HEK293 (cell line): Measurements from ENCODE around the gene TXNDC8.

Experiments used
- CTCF ChIA-PET: fragments of 350-600 bp; formaldehyde crosslinking; extraction: SDS; loops from one replicate; lab custom pipeline; 2021; ENCODE audit warnings: antibody characterized with exemption; lab: Yijun Ruan, JAX
- POLR2A ChIA-PET: fragments of 300-600 bp; formaldehyde crosslinking; extraction: SDS; loops from one replicate; lab custom pipeline; 2020; ENCODE audit warnings: antibody characterized with exemption, inconsistent platforms; lab: Yijun Ruan, JAX
- H3K27ac ChIP-seq: fragments of 200-500 bp; sonication (Bioruptor generic); 2 replicates; pipeline ENCODE4 v1.5.1; 2014; ENCODE audit warnings: low read depth, low read length, control low read depth, inconsistent platforms; ENCODE audit errors: extremely low read depth
- H3K36me3 ChIP-seq, 2 experiments: fragments of 200-500 bp in 1 of 2; sonication (Bioruptor generic) in 1 of 2; 1 replicate in 1 of 2; 2 replicates in 1 of 2; pipeline ENCODE4 v1.5.1; 2014 to 2017; ENCODE audit warnings: inconsistent platforms in 2 of 2, low read length in 2 of 2; ENCODE audit not compliant: control insufficient read depth in 2 of 2, insufficient read depth in 1 of 2
- H3K4me1 ChIP-seq: fragments of 200-500 bp; sonication (Bioruptor generic); 2 replicates; pipeline ENCODE4 v1.5.1; 2014; ENCODE audit warnings: mild to moderate bottlenecking, low read length, inconsistent platforms; ENCODE audit not compliant: control insufficient read depth, insufficient read depth
- H3K4me3 ChIP-seq: 2 replicates; pipeline ENCODE4 v1.5.1; 2011; ENCODE audit warnings: low read depth, mild to moderate bottlenecking, control low read depth, low read length, moderate library complexity
- H3K9me3 ChIP-seq: fragments of 200-500 bp; sonication (Bioruptor generic); 2 replicates; pipeline ENCODE4 v1.5.1; 2014; ENCODE audit warnings: low read depth, low read length, inconsistent platforms; ENCODE audit not compliant: control insufficient read depth, insufficient read depth
- BCL11A ChIP-seq: fragments of 450-650 bp; formaldehyde crosslinking; IDR thresholded peaks from 2 replicates; pipeline ENCODE4 v1.5.1; 2016; ENCODE audit warnings: low read depth, missing biosample characterization, missing genetic modification characterization
- TRIM28 ChIP-seq: IDR thresholded peaks from 2 replicates; pipeline ENCODE4 v1.6.1; 2011; ENCODE audit warnings: low read length, control low read depth, borderline replicate concordance
- ZBTB1 ChIP-seq: fragments of 450-650 bp; formaldehyde crosslinking; IDR thresholded peaks from 2 replicates; pipeline ENCODE4 v1.5.1; 2016; ENCODE audit warnings: missing biosample characterization, missing genetic modification characterization
- ZBTB17 ChIP-seq: fragments of 450-650 bp; formaldehyde crosslinking; IDR thresholded peaks from 2 replicates; pipeline ENCODE4 v1.5.1; 2016; ENCODE audit warnings: missing biosample characterization, missing genetic modification characterization
- ZBTB48 ChIP-seq: fragments of 450-650 bp; formaldehyde crosslinking; IDR thresholded peaks from 2 replicates; pipeline ENCODE4 v1.5.1; 2016; ENCODE audit warnings: missing biosample characterization, missing genetic modification characterization
- ZBTB8A ChIP-seq: fragments of 450-650 bp; formaldehyde crosslinking; IDR thresholded peaks from 2 replicates; pipeline ENCODE4 v1.5.1; 2016; ENCODE audit warnings: missing biosample characterization, missing genetic modification characterization
- ZNF121 ChIP-seq: fragments of 450-650 bp; formaldehyde crosslinking; IDR thresholded peaks from 2 replicates; pipeline ENCODE4 v1.5.1; 2016; ENCODE audit warnings: missing biosample characterization, missing genetic modification characterization
- ZNF138 ChIP-seq: fragments of 450-650 bp; formaldehyde crosslinking; IDR thresholded peaks from 2 replicates; pipeline ENCODE4 v1.5.1; 2016; ENCODE audit warnings: missing biosample characterization, missing genetic modification characterization, borderline replicate concordance
- ZNF157 ChIP-seq: fragments of 450-650 bp; formaldehyde crosslinking; IDR thresholded peaks from 2 replicates; pipeline ENCODE4 v1.5.1; 2016; ENCODE audit warnings: missing biosample characterization, missing genetic modification characterization
- ZNF175 ChIP-seq: fragments of 450-650 bp; formaldehyde crosslinking; IDR thresholded peaks from 2 replicates; pipeline ENCODE4 v1.5.1; 2016; ENCODE audit warnings: missing biosample characterization, missing genetic modification characterization
- ZNF19 ChIP-seq: fragments of 450-650 bp; formaldehyde crosslinking; IDR thresholded peaks from 2 replicates; pipeline ENCODE4; 2016; ENCODE audit warnings: missing biosample characterization, missing genetic modification characterization, low read depth
- ZNF2 ChIP-seq: fragments of 450-650 bp; formaldehyde crosslinking; IDR thresholded peaks from 2 replicates; pipeline ENCODE4 v1.5.1; 2016; ENCODE audit warnings: missing biosample characterization, missing genetic modification characterization
- ZNF221 ChIP-seq: fragments of 450-650 bp; formaldehyde crosslinking; IDR thresholded peaks from 2 replicates; pipeline ENCODE4 v1.5.1; 2017; ENCODE audit warnings: missing biosample characterization, missing genetic modification characterization, borderline replicate concordance
- ZNF302 ChIP-seq: fragments of 450-650 bp; formaldehyde crosslinking; IDR thresholded peaks from 2 replicates; pipeline ENCODE4 v1.5.1; 2016; ENCODE audit warnings: missing biosample characterization, missing genetic modification characterization, low read depth
- ZNF37A ChIP-seq: fragments of 450-650 bp; IDR thresholded peaks from 2 replicates; pipeline ENCODE4 v1.5.1; 2018; ENCODE audit warnings: missing biosample characterization, missing genetic modification characterization
- ZNF394 ChIP-seq: fragments of 450-650 bp; formaldehyde crosslinking; IDR thresholded peaks from 2 replicates; pipeline ENCODE4 v1.5.1; 2016; ENCODE audit warnings: missing biosample characterization, missing genetic modification characterization, mild to moderate bottlenecking, moderate library complexity, borderline replicate concordance
- ZNF670 ChIP-seq: fragments of 450-650 bp; formaldehyde crosslinking; IDR thresholded peaks from 2 replicates; pipeline ENCODE4 v1.5.1; 2016; ENCODE audit warnings: missing biosample characterization, missing genetic modification characterization, low read depth
- ZNF791 ChIP-seq: fragments of 450-650 bp; formaldehyde crosslinking; IDR thresholded peaks from 2 replicates; pipeline ENCODE4 v1.5.1; 2016; ENCODE audit warnings: missing biosample characterization, missing genetic modification characterization
- ZSCAN16 ChIP-seq: fragments of 450-650 bp; formaldehyde crosslinking; IDR thresholded peaks from 2 replicates; pipeline ENCODE4 v1.5.1; 2016; ENCODE audit warnings: missing biosample characterization, missing genetic modification characterization
- TF ChIP-seq, protein P1 (sequence below): fragments of 450-650 bp; formaldehyde crosslinking; IDR thresholded peaks from 2 replicates; pipeline ENCODE4 v1.5.1; 2017; ENCODE audit warnings: missing biosample characterization, missing genetic modification characterization
- TF ChIP-seq, protein P2 (sequence below): fragments of 450-650 bp; formaldehyde crosslinking; IDR thresholded peaks from 2 replicates; pipeline ENCODE4 v1.5.1; 2016; ENCODE audit warnings: missing biosample characterization, missing genetic modification characterization, borderline replicate concordance
- TF ChIP-seq, protein P3 (sequence below): fragments of 450-650 bp; formaldehyde crosslinking; IDR thresholded peaks from 2 replicates; pipeline ENCODE4 v1.5.1; 2017; ENCODE audit warnings: missing biosample characterization, missing genetic modification characterization
- TF ChIP-seq, protein P4 (sequence below): fragments of 450-650 bp; formaldehyde crosslinking; IDR thresholded peaks from 2 replicates; pipeline ENCODE4 v1.5.1; 2016; ENCODE audit warnings: missing biosample characterization, missing genetic modification characterization
- TF ChIP-seq, protein P5 (sequence below): fragments of 450-650 bp; formaldehyde crosslinking; IDR thresholded peaks from 2 replicates; pipeline ENCODE4 v1.5.1; 2016; ENCODE audit warnings: missing biosample characterization, missing genetic modification characterization

Gene TXNDC8

DNA sequence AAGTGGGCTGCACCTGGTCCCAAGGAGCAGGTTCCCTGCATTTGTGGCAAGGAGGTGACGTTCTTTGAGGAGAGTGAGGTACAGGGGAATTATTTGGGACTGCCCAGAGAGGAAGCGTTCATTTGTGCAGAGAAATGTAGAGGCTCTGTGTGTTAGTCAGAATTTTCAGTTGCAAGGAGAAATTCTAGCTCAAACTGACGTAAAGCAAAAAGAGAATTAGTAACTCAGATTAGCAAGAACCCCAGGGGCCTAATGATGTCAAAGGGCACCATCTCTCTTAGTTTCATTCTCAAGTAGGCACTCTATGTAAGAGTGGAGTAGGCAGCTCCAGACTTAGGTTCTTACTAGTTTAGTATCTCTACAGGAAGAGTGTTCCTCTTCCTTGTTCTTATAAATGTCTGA lies 79.0 kb downstream of the TXNDC8 start:
- Histone ChIP-seq H3K4me1 (peaks cover 3% of the 10 kb centered on the region; the same call in 1 of the 2 replicates), H3K4me3 (no peak overlapping the region), H3K9me3 (no peaks in the 10 kb centered on the region), H3K27ac (no peak overlapping the region)
- ChIA-PET POLR2A (no interaction called here), CTCF (interaction anchor here (0.6 to 1.0 kb wide), 2 partner anchors 281 to 365 kb away, joined by 3 read pairs; no protein-coding TSS in a partner anchor)
- TF ChIP-seq ZNF19 (no peak), ZNF138 (no peak), ZBTB17 (tag by site-specific recombination) (no peak), ZBTB1 (tag by site-specific recombination) (no peak), ZNF394 (tag by site-specific recombination) (no peak), ZNF302 (tag by site-specific recombination) (no peak), ZSCAN16 (tag by site-specific recombination) (no peak), ZNF121 (no peak)
- TF ChIP-seq, protein P1, sequence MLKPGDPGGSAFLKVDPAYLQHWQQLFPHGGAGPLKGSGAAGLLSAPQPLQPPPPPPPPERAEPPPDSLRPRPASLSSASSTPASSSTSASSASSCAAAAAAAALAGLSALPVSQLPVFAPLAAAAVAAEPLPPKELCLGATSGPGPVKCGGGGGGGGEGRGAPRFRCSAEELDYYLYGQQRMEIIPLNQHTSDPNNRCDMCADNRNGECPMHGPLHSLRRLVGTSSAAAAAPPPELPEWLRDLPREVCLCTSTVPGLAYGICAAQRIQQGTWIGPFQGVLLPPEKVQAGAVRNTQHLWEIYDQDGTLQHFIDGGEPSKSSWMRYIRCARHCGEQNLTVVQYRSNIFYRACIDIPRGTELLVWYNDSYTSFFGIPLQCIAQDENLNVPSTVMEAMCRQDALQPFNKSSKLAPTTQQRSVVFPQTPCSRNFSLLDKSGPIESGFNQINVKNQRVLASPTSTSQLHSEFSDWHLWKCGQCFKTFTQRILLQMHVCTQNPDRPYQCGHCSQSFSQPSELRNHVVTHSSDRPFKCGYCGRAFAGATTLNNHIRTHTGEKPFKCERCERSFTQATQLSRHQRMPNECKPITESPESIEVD (tag by site-specific recombination): no peak
- TF ChIP-seq, all 188 proteins: peak for 0
- no peaks in the 10 kb centered on the region for H3K36me3 ChIP-seq

DNA sequence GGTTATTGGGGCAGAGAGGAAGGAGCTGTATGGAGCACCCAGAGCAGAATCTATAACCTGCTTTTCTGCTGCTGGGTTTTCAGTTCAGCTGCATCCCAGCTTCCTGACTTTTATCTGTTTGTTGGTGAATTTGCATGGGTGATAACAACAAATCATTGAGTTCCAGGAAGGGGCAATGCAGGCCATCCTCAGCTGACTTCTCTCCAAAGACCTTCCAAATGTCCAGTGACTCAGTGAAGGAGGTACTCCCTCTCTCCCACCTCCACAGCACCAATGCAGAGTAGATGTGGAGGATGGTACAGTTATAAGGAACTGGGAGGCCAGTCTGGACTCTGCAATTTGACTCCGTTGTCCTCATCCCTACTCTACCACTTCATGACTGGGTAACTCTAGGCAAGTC lies 79.7 kb downstream of the TXNDC8 start:
- ChIA-PET CTCF (interaction anchor here (0.6 to 1.0 kb wide), 2 partner anchors 282 to 365 kb away, joined by 3 read pairs; no protein-coding TSS in a partner anchor), POLR2A (no interaction called here)
- no peaks in the 10 kb centered on the region for H3K9me3 ChIP-seq
- H3K27ac ChIP-seq: no peak overlapping the region
- H3K36me3 ChIP-seq: no peaks in the 10 kb centered on the region
- H3K4me3 ChIP-seq: no peak overlapping the region
- H3K4me1 ChIP-seq: peaks cover 5% of the 10 kb centered on the region; the same call in 1 of the 2 replicates
- TF ChIP-seq, protein P2, sequence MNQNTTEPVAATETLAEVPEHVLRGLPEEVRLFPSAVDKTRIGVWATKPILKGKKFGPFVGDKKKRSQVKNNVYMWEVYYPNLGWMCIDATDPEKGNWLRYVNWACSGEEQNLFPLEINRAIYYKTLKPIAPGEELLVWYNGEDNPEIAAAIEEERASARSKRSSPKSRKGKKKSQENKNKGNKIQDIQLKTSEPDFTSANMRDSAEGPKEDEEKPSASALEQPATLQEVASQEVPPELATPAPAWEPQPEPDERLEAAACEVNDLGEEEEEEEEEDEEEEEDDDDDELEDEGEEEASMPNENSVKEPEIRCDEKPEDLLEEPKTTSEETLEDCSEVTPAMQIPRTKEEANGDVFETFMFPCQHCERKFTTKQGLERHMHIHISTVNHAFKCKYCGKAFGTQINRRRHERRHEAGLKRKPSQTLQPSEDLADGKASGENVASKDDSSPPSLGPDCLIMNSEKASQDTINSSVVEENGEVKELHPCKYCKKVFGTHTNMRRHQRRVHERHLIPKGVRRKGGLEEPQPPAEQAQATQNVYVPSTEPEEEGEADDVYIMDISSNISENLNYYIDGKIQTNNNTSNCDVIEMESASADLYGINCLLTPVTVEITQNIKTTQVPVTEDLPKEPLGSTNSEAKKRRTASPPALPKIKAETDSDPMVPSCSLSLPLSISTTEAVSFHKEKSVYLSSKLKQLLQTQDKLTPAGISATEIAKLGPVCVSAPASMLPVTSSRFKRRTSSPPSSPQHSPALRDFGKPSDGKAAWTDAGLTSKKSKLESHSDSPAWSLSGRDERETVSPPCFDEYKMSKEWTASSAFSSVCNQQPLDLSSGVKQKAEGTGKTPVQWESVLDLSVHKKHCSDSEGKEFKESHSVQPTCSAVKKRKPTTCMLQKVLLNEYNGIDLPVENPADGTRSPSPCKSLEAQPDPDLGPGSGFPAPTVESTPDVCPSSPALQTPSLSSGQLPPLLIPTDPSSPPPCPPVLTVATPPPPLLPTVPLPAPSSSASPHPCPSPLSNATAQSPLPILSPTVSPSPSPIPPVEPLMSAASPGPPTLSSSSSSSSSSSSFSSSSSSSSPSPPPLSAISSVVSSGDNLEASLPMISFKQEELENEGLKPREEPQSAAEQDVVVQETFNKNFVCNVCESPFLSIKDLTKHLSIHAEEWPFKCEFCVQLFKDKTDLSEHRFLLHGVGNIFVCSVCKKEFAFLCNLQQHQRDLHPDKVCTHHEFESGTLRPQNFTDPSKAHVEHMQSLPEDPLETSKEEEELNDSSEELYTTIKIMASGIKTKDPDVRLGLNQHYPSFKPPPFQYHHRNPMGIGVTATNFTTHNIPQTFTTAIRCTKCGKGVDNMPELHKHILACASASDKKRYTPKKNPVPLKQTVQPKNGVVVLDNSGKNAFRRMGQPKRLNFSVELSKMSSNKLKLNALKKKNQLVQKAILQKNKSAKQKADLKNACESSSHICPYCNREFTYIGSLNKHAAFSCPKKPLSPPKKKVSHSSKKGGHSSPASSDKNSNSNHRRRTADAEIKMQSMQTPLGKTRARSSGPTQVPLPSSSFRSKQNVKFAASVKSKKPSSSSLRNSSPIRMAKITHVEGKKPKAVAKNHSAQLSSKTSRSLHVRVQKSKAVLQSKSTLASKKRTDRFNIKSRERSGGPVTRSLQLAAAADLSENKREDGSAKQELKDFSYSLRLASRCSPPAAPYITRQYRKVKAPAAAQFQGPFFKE: no peak
- TF ChIP-seq ZNF2 (no peak), ZNF157 (tag by site-specific recombination) (no peak), ZNF221 (tag by site-specific recombination) (no peak), ZNF670 (no peak), TRIM28 (no peak), ZBTB48 (no peak), BCL11A (no peak), ZNF37A (tag by site-specific recombination) (no peak), ZNF175 (tag by site-specific recombination) (no peak), ZBTB8A (tag by site-specific recombination) (no peak), ZNF791 (tag by site-specific recombination) (no peak)
- TF ChIP-seq, protein P3, sequence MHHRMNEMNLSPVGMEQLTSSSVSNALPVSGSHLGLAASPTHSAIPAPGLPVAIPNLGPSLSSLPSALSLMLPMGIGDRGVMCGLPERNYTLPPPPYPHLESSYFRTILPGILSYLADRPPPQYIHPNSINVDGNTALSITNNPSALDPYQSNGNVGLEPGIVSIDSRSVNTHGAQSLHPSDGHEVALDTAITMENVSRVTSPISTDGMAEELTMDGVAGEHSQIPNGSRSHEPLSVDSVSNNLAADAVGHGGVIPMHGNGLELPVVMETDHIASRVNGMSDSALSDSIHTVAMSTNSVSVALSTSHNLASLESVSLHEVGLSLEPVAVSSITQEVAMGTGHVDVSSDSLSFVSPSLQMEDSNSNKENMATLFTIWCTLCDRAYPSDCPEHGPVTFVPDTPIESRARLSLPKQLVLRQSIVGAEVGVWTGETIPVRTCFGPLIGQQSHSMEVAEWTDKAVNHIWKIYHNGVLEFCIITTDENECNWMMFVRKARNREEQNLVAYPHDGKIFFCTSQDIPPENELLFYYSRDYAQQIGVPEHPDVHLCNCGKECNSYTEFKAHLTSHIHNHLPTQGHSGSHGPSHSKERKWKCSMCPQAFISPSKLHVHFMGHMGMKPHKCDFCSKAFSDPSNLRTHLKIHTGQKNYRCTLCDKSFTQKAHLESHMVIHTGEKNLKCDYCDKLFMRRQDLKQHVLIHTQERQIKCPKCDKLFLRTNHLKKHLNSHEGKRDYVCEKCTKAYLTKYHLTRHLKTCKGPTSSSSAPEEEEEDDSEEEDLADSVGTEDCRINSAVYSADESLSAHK (tag by site-specific recombination): no peak
- TF ChIP-seq, protein P4, sequence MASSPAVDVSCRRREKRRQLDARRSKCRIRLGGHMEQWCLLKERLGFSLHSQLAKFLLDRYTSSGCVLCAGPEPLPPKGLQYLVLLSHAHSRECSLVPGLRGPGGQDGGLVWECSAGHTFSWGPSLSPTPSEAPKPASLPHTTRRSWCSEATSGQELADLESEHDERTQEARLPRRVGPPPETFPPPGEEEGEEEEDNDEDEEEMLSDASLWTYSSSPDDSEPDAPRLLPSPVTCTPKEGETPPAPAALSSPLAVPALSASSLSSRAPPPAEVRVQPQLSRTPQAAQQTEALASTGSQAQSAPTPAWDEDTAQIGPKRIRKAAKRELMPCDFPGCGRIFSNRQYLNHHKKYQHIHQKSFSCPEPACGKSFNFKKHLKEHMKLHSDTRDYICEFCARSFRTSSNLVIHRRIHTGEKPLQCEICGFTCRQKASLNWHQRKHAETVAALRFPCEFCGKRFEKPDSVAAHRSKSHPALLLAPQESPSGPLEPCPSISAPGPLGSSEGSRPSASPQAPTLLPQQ (tag by site-specific recombination): no peak
- TF ChIP-seq, protein P5, sequence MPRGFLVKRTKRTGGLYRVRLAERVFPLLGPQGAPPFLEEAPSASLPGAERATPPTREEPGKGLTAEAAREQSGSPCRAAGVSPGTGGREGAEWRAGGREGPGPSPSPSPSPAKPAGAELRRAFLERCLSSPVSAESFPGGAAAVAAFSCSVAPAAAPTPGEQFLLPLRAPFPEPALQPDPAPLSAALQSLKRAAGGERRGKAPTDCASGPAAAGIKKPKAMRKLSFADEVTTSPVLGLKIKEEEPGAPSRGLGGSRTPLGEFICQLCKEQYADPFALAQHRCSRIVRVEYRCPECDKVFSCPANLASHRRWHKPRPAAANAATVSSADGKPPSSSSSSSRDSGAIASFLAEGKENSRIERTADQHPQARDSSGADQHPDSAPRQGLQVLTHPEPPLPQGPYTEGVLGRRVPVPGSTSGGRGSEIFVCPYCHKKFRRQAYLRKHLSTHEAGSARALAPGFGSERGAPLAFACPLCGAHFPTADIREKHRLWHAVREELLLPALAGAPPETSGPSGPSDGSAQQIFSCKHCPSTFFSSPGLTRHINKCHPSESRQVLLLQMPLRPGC (tag by site-specific recombination): no peak
